H1 (cell line): ENCODE measurements around the gene RNF220. TPM values are rescaled to one million over a fixed set of nuclear protein-coding genes. Genes with fewer than 3 reads are reported as not detected.

ENCODE experiments used
- polyA plus RNA-seq, 7 experiments: library from polyadenylated mRNA; depleted of rRNA in 3 of 7; stranded (reverse) in 5 of 7; unstranded in 2 of 7; fragments of >200 nt in 5 of 7; fragments of 200-250 nt in 2 of 7; gene quantifications; 1 replicate in 5 of 7; 2 replicates in 1 of 7; 4 replicates in 1 of 7; pipeline versions ENCODE4 v1.2.1 to v1.2.3, GENCODE V29; 2011 to 2013; ENCODE audit warnings: missing spikeins in 2 of 7, mixed read lengths in 2 of 7
- total RNA-seq: library from RNA; stranded (reverse); fragmentation: NEBNext Ultra II Directional; extraction: Animal tissue kit (Norgen Biotek cat#: 25700); gene quantifications from 2 replicates; pipeline ENCODE4 v1.2.1, GENCODE V29; 2021
- TF ChIP-seq, protein P1 (sequence below): IDR thresholded peaks from 2 replicates; pipeline ENCODE4 v1.6.1; 2011; ENCODE audit warnings: low read length, improper control_type of control experiment

RNF220 gene
- total and polyA plus RNA-seq, 2 of the 8 experiments (the other 6 are each of a cell fraction or from before 2014, with no cell fraction given), result 123 to 160 TPM

DNA sequence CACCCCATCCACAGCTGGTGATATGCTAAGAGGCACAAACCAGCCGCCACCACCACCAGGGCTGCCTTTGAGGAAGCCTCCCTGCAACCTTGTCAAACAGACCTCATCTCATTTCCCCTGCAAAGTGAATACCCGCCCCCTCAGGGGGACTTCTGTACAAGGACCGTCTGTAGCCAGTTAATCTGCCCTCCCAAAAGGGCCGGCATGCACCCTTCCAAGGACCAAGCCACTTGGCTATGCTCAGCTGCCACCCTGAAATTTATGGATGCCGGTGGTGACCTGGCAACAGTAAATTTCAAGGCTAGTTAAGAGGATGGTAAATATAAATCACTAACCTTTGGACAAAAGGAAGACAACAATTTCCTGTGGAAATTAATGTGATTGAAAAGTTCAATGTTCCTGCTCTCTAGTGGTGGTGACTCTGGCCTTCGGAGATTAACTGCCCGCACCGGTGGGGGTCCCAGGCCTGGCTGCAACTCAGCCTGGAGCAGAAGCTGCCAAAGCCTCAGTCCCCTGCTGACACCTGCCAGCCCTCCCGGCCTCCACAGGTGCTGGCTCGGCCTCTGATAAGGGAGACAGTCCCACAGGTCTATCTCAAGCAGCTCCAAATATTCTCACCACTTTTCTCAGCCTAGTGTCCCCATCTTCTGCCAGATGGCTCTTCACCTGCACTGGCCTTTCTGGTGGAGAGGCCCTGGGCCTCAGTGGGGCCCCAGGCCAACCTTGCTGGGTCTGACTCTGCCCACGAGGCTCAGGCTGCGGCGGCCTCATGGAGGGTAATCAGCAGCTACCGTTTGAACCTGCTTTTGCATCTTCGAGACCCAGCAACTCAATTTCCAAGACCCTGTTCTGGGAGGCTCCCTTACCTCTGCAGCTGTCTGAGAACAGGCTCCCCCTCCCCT lies 257.0 kb downstream of the RNF220 start (continued):
- TF ChIP-seq, protein P1, sequence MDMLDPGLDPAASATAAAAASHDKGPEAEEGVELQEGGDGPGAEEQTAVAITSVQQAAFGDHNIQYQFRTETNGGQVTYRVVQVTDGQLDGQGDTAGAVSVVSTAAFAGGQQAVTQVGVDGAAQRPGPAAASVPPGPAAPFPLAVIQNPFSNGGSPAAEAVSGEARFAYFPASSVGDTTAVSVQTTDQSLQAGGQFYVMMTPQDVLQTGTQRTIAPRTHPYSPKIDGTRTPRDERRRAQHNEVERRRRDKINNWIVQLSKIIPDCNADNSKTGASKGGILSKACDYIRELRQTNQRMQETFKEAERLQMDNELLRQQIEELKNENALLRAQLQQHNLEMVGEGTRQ, result no peak
